Mammary epithelial cell (primary cell): Measurements from ENCODE around the gene MAP2K6.

Experiments
- EZH2 ChIP-seq: IDR thresholded peaks from 2 replicates; pipeline ENCODE4 v1.6.1; 2012; ENCODE audit warnings: low read length, inconsistent platforms, borderline replicate concordance
- TF ChIP-seq, protein P1 (sequence below), 2 donors: IDR thresholded peaks in 1 of 2; conservative IDR thresholded peaks in 1 of 2; 2 replicates each; pipeline ENCODE4 v1.5.1; 2011 to 2012; ENCODE audit warnings: inconsistent platforms in 2 of 2, low read length in 2 of 2, mild to moderate bottlenecking in 2 of 2, control low read depth in 1 of 2, low read depth in 1 of 2; ENCODE audit not compliant: insufficient read depth in 1 of 2; ENCODE audit errors: extremely low read depth in 1 of 2

DNA sequence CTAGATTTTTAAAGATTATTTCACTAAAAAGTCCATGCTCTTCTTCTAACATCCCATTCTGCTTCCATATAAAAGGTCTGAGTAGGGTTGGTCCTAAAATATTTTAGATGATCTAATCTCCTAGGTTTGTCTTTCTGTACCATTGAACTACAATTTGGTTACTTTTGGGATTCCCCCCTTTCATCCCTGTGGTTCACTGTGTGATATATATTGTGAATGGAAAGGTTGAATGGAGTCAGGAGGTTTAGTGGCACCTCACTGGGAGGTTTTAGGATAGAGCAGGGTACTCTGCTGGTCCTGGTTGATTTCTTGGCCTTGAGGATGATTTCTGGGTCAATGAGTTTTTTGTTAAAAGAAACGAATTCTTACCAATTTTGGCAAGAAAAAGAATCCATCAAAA is 29.5 kb downstream of the MAP2K6 start:
- TF ChIP-seq, protein P1, sequence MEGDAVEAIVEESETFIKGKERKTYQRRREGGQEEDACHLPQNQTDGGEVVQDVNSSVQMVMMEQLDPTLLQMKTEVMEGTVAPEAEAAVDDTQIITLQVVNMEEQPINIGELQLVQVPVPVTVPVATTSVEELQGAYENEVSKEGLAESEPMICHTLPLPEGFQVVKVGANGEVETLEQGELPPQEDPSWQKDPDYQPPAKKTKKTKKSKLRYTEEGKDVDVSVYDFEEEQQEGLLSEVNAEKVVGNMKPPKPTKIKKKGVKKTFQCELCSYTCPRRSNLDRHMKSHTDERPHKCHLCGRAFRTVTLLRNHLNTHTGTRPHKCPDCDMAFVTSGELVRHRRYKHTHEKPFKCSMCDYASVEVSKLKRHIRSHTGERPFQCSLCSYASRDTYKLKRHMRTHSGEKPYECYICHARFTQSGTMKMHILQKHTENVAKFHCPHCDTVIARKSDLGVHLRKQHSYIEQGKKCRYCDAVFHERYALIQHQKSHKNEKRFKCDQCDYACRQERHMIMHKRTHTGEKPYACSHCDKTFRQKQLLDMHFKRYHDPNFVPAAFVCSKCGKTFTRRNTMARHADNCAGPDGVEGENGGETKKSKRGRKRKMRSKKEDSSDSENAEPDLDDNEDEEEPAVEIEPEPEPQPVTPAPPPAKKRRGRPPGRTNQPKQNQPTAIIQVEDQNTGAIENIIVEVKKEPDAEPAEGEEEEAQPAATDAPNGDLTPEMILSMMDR (conservative IDR thresholded peaks at IDR 0.05 in 1 of 2, IDR thresholded peaks at IDR 0.05 in 1 of 2; ENCODE audit: extremely low read depth in 1 of 2, insufficient read depth in 1 of 2, low read depth in 1 of 2, low read length in 2 of 2), result no peak
- TF ChIP-seq EZH2, result no peak
